ENCODE results near the gene DHRS4L2.
"Not testable (repeated sequence)": the region's sequence is repeated elsewhere in the genome, so short reads cannot be mapped to it uniquely, and the experiment has no call there.

DHRS4L2 gene

GRCh38 chr14:24013654-24014514, 25.2 kb downstream of the DHRS4L2 start:
- Histone ChIP-seq H2AFZ (ENCODE audit: low read depth) (no peak overlapping the region), H3K9ac (no peak overlapping the region), H3K4me1 (ENCODE audit: low read depth, poor library complexity, severe bottlenecking) (peaks cover 9% of the 10 kb centered on the region), H3K27me3 (ENCODE audit: insufficient read depth, low read depth) (no peaks in the 10 kb centered on the region), H4K20me1 (ENCODE audit: insufficient read depth) (no peaks in the 10 kb centered on the region), H3K36me3 (ENCODE audit: insufficient read depth) (no peaks in the 10 kb centered on the region), H3K27ac (no peak overlapping the region), H3K4me2 (no peak overlapping the region; the same call in 1 of the 2 replicates), H3K4me3 (IDR thresholded peaks at IDR 0.05; ENCODE audit: insufficient read depth, low read depth, low read length) (no peak overlapping the region), H3K79me2 (ENCODE audit: insufficient read depth, low read depth) (no peaks in the 10 kb centered on the region)
- TF ChIP-seq CTCF (conservative IDR thresholded peaks at IDR 0.05; ENCODE audit: low read depth, low read length): peak; percentile 83

DNA sequence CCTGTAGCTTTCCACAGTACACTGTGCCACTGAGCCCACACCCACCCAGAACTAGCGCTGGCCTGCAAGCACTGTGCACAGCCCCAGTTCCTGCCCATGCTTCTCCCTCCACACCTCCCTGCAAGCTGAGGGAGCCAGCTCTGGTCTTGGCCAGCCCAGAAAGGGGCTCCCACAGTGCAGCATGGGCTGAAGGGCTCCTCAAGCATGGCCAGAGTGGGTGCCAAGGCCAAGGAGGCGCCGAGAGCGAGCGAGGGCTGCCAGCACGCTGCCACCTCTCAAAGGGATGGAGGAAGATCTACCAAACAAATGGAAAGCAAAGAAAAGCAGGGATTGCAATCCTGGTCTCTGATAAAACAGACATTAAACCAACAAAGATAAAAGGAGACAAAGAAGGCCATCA, 27.0 kb downstream of the DHRS4L2 start:
- not testable (repeated sequence) for H3K36me3 ChIP-seq (ENCODE audit: insufficient read depth); H3K4me1 ChIP-seq (ENCODE audit: low read depth, poor library complexity, severe bottlenecking); H3K9ac ChIP-seq; H2AFZ ChIP-seq (ENCODE audit: low read depth); H3K27me3 ChIP-seq (ENCODE audit: insufficient read depth, low read depth); H3K79me2 ChIP-seq (ENCODE audit: insufficient read depth, low read depth); H3K27ac ChIP-seq; H3K4me3 ChIP-seq (IDR thresholded peaks at IDR 0.05; ENCODE audit: insufficient read depth, low read depth, low read length); H3K4me2 ChIP-seq; H4K20me1 ChIP-seq (ENCODE audit: insufficient read depth)

DNA sequence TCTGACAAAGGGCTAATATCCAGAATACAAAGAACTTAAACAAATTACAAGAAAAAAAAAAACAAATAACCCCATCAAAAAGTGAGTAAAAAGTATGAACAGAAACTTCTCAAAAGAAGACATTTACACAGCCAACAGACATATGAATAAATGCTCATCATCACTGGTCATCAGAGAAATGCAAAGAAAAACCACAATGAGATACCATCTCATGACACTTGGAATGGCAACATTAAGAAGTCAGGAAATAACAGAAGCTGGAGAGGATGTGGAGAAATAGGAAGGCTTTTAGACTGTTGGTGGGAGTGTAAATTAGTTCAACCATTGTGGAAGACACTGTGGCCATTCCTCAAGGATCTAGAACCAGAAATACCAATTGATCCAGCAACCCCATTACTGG, 30.2 kb downstream of the DHRS4L2 start:
- H3K4me2 ChIP-seq; H2AFZ ChIP-seq (ENCODE audit: low read depth); H3K4me1 ChIP-seq (ENCODE audit: low read depth, poor library complexity, severe bottlenecking); H3K27me3 ChIP-seq (ENCODE audit: insufficient read depth, low read depth); H3K27ac ChIP-seq; H3K36me3 ChIP-seq (ENCODE audit: insufficient read depth); H3K79me2 ChIP-seq (ENCODE audit: insufficient read depth, low read depth); H3K4me3 ChIP-seq (IDR thresholded peaks at IDR 0.05; ENCODE audit: insufficient read depth, low read depth, low read length); H4K20me1 ChIP-seq (ENCODE audit: insufficient read depth); H3K9ac ChIP-seq: not testable (repeated sequence)

DNA sequence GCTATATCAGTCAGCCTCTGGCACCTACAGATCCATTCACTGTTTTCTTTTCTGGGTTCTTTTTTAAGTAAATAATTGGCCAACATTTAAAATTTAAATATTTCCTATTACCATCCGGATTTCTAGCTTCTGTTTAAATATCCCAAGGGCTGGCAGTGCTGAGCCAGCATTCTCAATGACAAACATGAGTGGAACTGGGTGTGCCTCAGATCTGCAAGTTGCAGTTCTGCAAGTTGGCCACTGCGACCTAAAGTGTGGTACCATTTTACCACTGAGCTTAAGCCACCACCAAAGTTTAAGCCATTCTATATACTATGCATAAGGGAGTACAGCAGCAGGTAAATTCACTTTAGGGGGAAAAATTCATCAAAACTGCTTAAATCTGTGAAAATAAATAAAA, 31.2 kb downstream of the DHRS4L2 start:
- not testable (repeated sequence) for H3K4me3 ChIP-seq (IDR thresholded peaks at IDR 0.05; ENCODE audit: insufficient read depth, low read depth, low read length); H3K27ac ChIP-seq; H3K27me3 ChIP-seq (ENCODE audit: insufficient read depth, low read depth); H3K4me1 ChIP-seq (ENCODE audit: low read depth, poor library complexity, severe bottlenecking); H3K4me2 ChIP-seq; H2AFZ ChIP-seq (ENCODE audit: low read depth); H4K20me1 ChIP-seq (ENCODE audit: insufficient read depth); H3K9ac ChIP-seq; H3K79me2 ChIP-seq (ENCODE audit: insufficient read depth, low read depth); H3K36me3 ChIP-seq (ENCODE audit: insufficient read depth)

- H3K27me3 ChIP-seq (ENCODE audit: insufficient read depth, low read depth); H3K9ac ChIP-seq; H3K79me2 ChIP-seq (ENCODE audit: insufficient read depth, low read depth); H3K36me3 ChIP-seq (ENCODE audit: insufficient read depth); H3K4me3 ChIP-seq (IDR thresholded peaks at IDR 0.05; ENCODE audit: insufficient read depth, low read depth, low read length); H3K4me1 ChIP-seq (ENCODE audit: low read depth, poor library complexity, severe bottlenecking); H4K20me1 ChIP-seq (ENCODE audit: insufficient read depth); H3K4me2 ChIP-seq; H3K27ac ChIP-seq; H2AFZ ChIP-seq (ENCODE audit: low read depth): not testable (repeated sequence)
These were observed 31.8 kb downstream of the DHRS4L2 start for GRCh38 chr14:24020520-24020919.

- not testable (repeated sequence) for H4K20me1 ChIP-seq (ENCODE audit: insufficient read depth); H3K27ac ChIP-seq; H3K27me3 ChIP-seq (ENCODE audit: insufficient read depth, low read depth); H3K36me3 ChIP-seq (ENCODE audit: insufficient read depth); H3K9ac ChIP-seq; H3K4me1 ChIP-seq (ENCODE audit: low read depth, poor library complexity, severe bottlenecking); H3K4me3 ChIP-seq (IDR thresholded peaks at IDR 0.05; ENCODE audit: insufficient read depth, low read depth, low read length); H2AFZ ChIP-seq (ENCODE audit: low read depth); H3K4me2 ChIP-seq; H3K79me2 ChIP-seq (ENCODE audit: insufficient read depth, low read depth)
These were observed 36.2 kb downstream of the DHRS4L2 start for GRCh38 chr14:24024939-24025418.

GRCh38 chr14:24029687-24030086, 41.0 kb downstream of the DHRS4L2 start:
- not testable (repeated sequence) for H3K27ac ChIP-seq; H3K4me3 ChIP-seq (IDR thresholded peaks at IDR 0.05; ENCODE audit: insufficient read depth, low read depth, low read length); H3K4me2 ChIP-seq; H3K9ac ChIP-seq; H4K20me1 ChIP-seq (ENCODE audit: insufficient read depth); H3K79me2 ChIP-seq (ENCODE audit: insufficient read depth, low read depth); H3K4me1 ChIP-seq (ENCODE audit: low read depth, poor library complexity, severe bottlenecking); H3K36me3 ChIP-seq (ENCODE audit: insufficient read depth); H3K27me3 ChIP-seq (ENCODE audit: insufficient read depth, low read depth); H2AFZ ChIP-seq (ENCODE audit: low read depth)

GRCh38 chr14:24031331-24031730, 42.6 kb downstream of the DHRS4L2 start:
- H3K4me1 ChIP-seq (ENCODE audit: low read depth, poor library complexity, severe bottlenecking); H3K4me3 ChIP-seq (IDR thresholded peaks at IDR 0.05; ENCODE audit: insufficient read depth, low read depth, low read length); H4K20me1 ChIP-seq (ENCODE audit: insufficient read depth); H2AFZ ChIP-seq (ENCODE audit: low read depth); H3K4me2 ChIP-seq; H3K9ac ChIP-seq; H3K27me3 ChIP-seq (ENCODE audit: insufficient read depth, low read depth); H3K79me2 ChIP-seq (ENCODE audit: insufficient read depth, low read depth); H3K27ac ChIP-seq; H3K36me3 ChIP-seq (ENCODE audit: insufficient read depth): not testable (repeated sequence)
